Measurements from ENCODE around the gene TMEM41B.

GRCh38 chr11:9341638-9342178 lies 27.3 kb upstream of the TMEM41B start:
- no peak for TF ChIP-seq PATZ1 (CRISPR knock-in tag; IDR thresholded peaks at IDR 0.05; ENCODE audit: borderline replicate concordance)
- no peak for TF ChIP-seq ZFP30 (CRISPR knock-in tag; IDR thresholded peaks at IDR 0.05)
- no peak for TF ChIP-seq ARNTL (CRISPR knock-in tag; IDR thresholded peaks at IDR 0.05; ENCODE audit: borderline replicate concordance, low read depth)
- TF ChIP-seq CSRNP3 (CRISPR knock-in tag; IDR thresholded peaks at IDR 0.05) = no peak

Data from SK-N-SH treated with all-trans-retinoic acid at 6 μM for 48 hours (cell line).